Upper lobe of left lung (tissue), 4 donors: ENCODE results near the gene COL18A1.

ENCODE experiments used
- CTCF ChIP-seq, 6 experiments: fragments of 450-650 bp in 4 of 6; fragments of 200-600 bp in 2 of 6; sonication (generic) in 2 of 6; IDR thresholded peaks; one replicate each; pipeline ENCODE4 v1.5.1; 2016 to 2019; ENCODE audit warnings: antibody characterized with exemption in 6 of 6
- EP300 ChIP-seq, 4 donors: sonication (generic); formaldehyde crosslinking; IDR thresholded peaks; one replicate each; pipeline ENCODE4 v1.5.1; 2017; ENCODE audit warnings: antibody characterized with exemption in 4 of 4, control low read depth in 2 of 4

- TF ChIP-seq CTCF (IDR thresholded peaks at IDR 0.05) (no peak), EP300 (IDR thresholded peaks at IDR 0.05) (no peak)
These were observed 27.1 kb upstream of the COL18A1 start for GRCh38 chr21:45377866-45378257.
